H1 (cell line): ENCODE results near the gene DDX41. TPM values are rescaled to one million over a fixed set of nuclear protein-coding genes. Genes with fewer than 3 reads are reported as not detected.

ENCODE experiments used
- CTCF ChIA-PET: fragments of 300-600 bp; sonication (Branson Sonifier 250); formaldehyde crosslinking; loops from one replicate; lab custom pipeline; 2021; ENCODE audit not compliant: partially characterized antibody; lab: Charles Lee
- POLR2A ChIA-PET: fragments of 300-600 bp; sonication (Branson Sonifier 250); formaldehyde crosslinking; loops from one replicate; lab custom pipeline; 2021; ENCODE audit warnings: inconsistent platforms; ENCODE audit not compliant: partially characterized antibody; lab: Charles Lee
- DNase-seq, 2 experiments: peaks; one replicate each; pipeline versions ENCODE4 v3.0.0 to v3.0.0-alpha.2; 2010 to 2022; ENCODE audit warnings: low spot score in 2 of 2, low read depth in 1 of 2, mixed read lengths in 1 of 2
- FAIRE-seq: peaks from 2 replicates; lab custom pipeline; 2011; peaks lifted over from hg19 to GRCh38; lab: Jason Lieb, UNC
- H2AFZ ChIP-seq: 2 replicates; pipeline ENCODE4 v1.8.1; 2012; ENCODE audit warnings: low read length, inconsistent platforms
- H2AK5ac ChIP-seq: 2 replicates; pipeline ENCODE4 v1.6.1; 2013; ENCODE audit warnings: low read depth, low read length
- H2BK120ac ChIP-seq: replicated peaks from 2 replicates; pipeline ENCODE3; 2013; ENCODE audit warnings: low read depth, low read length, inconsistent platforms
- H2BK12ac ChIP-seq: 2 replicates; pipeline ENCODE4 v1.6.1; 2013; ENCODE audit warnings: low read depth, low read length
- H2BK15ac ChIP-seq: 2 replicates; pipeline ENCODE4 v1.6.1; 2013; ENCODE audit warnings: low read length
- H2BK20ac ChIP-seq: 2 replicates; pipeline ENCODE4 v1.6.1; 2013; ENCODE audit warnings: low read length
- H2BK5ac ChIP-seq: 2 replicates; pipeline ENCODE4 v1.6.1; 2013; ENCODE audit warnings: low read depth, low read length
- H3K14ac ChIP-seq: 2 replicates; pipeline ENCODE4 v1.6.1; 2013; ENCODE audit warnings: inconsistent platforms; ENCODE audit not compliant: insufficient read length
- H3K18ac ChIP-seq: 2 replicates; pipeline ENCODE4 v1.6.1; 2013; ENCODE audit warnings: low read length; ENCODE audit errors: extremely low read depth
- H3K23ac ChIP-seq: 2 replicates; pipeline ENCODE4 v1.6.1; 2013; ENCODE audit warnings: inconsistent platforms; ENCODE audit not compliant: insufficient read length
- H3K23me2 ChIP-seq: 2 replicates; pipeline ENCODE4 v1.6.1; 2013; ENCODE audit warnings: low read depth, low read length
- H3K27ac ChIP-seq: 2 replicates; pipeline ENCODE4 v1.6.1; 2011; ENCODE audit warnings: low read depth, low read length, inconsistent platforms
- H3K27me3 ChIP-seq, 4 experiments: replicated peaks in 1 of 4; 1 replicate in 1 of 4; 2 replicates in 3 of 4; pipeline versions ENCODE4 v1.6.1 to v1.8.1; 2011 to 2013; ENCODE audit warnings: low read length in 3 of 4, mild to moderate bottlenecking in 3 of 4, inconsistent platforms in 2 of 4, mixed read lengths in 2 of 4, moderate library complexity in 1 of 4; ENCODE audit not compliant: control insufficient read depth in 3 of 4, insufficient read depth in 3 of 4; ENCODE audit errors: extremely low read depth in 1 of 4
- H3K36me3 ChIP-seq, 4 experiments: 2 replicates each; pipeline versions ENCODE4 v1.6.1 to v1.8.1; 2011 to 2013; ENCODE audit warnings: mild to moderate bottlenecking in 4 of 4, low read length in 3 of 4, moderate library complexity in 2 of 4, control low read depth in 1 of 4, inconsistent platforms in 1 of 4; ENCODE audit not compliant: insufficient read depth in 4 of 4, control insufficient read depth in 2 of 4
- H3K4ac ChIP-seq: replicated peaks from 2 replicates; pipeline ENCODE3; 2013; ENCODE audit warnings: low read length, low read depth, mixed read lengths, inconsistent platforms; ENCODE audit not compliant: insufficient read length
- H3K4me1 ChIP-seq, 4 experiments: replicated peaks in 1 of 4; 1 replicate in 1 of 4; 2 replicates in 3 of 4; pipeline versions ENCODE4 v1.6.1 to v1.8.1; 2011 to 2013; ENCODE audit warnings: low read length in 3 of 4, inconsistent platforms in 2 of 4, mixed read lengths in 1 of 4; ENCODE audit not compliant: insufficient read depth in 4 of 4, control insufficient read depth in 3 of 4
- H3K4me2 ChIP-seq, 2 experiments: 2 replicates each; pipeline versions ENCODE4 v1.6.1 to v1.8.1; 2011 to 2013; ENCODE audit warnings: low read depth in 2 of 2, low read length in 2 of 2, control low read depth in 1 of 2, inconsistent platforms in 1 of 2, mild to moderate bottlenecking in 1 of 2; ENCODE audit not compliant: insufficient read depth in 1 of 2
- H3K4me3 ChIP-seq, 4 experiments: fragments of 200-600, 300-600 bp in 1 of 4; sonication (generic), shearing (Covaris generic), sonication (Bioruptor Twin) in 1 of 4; 2 replicates each; pipeline versions ENCODE4 v1.5.1 to v1.8.1; 2011 to 2016; ENCODE audit warnings: low read length in 4 of 4, low read depth in 3 of 4, control low read depth in 2 of 4, inconsistent platforms in 2 of 4, mild to moderate bottlenecking in 2 of 4, mixed read lengths in 1 of 4, moderate library complexity in 1 of 4; ENCODE audit not compliant: insufficient read depth in 2 of 4; ENCODE audit errors: extremely low read depth in 1 of 4
- H3K56ac ChIP-seq: replicated peaks from 2 replicates; pipeline ENCODE3; 2013; ENCODE audit warnings: low read depth, mild to moderate bottlenecking, mixed read lengths, low read length, inconsistent platforms; ENCODE audit not compliant: insufficient read length
- H3K79me1 ChIP-seq: 2 replicates; pipeline ENCODE4 v1.6.1; 2013; ENCODE audit warnings: low read depth, low read length, control low read depth
- H3K79me2 ChIP-seq, 2 experiments: 2 replicates each; pipeline versions ENCODE4 v1.6.1 to v1.8.1; 2012 to 2013; ENCODE audit warnings: low read length in 2 of 2, mild to moderate bottlenecking in 2 of 2, inconsistent platforms in 1 of 2; ENCODE audit not compliant: insufficient read depth in 2 of 2, control insufficient read depth in 1 of 2
- H3K9ac ChIP-seq, 4 experiments: replicated peaks in 1 of 4; 1 replicate in 1 of 4; 2 replicates in 3 of 4; pipeline versions ENCODE4 v1.6.1 to v1.8.1; 2011 to 2013; ENCODE audit warnings: low read depth in 3 of 4, low read length in 3 of 4, control low read depth in 2 of 4, mild to moderate bottlenecking in 2 of 4, moderate library complexity in 2 of 4, inconsistent platforms in 1 of 4; ENCODE audit errors: extremely low read depth in 1 of 4
- H3K9me3 ChIP-seq, 2 experiments: 2 replicates each; pipeline versions ENCODE4 v1.6.1 to v1.8.1; 2012 to 2013; ENCODE audit warnings: mild to moderate bottlenecking in 2 of 2, moderate library complexity in 2 of 2, control low read depth in 1 of 2, inconsistent platforms in 1 of 2, low read depth in 1 of 2, low read length in 1 of 2, mixed read lengths in 1 of 2; ENCODE audit not compliant: insufficient read depth in 2 of 2
- H4K20me1 ChIP-seq, 2 experiments: replicated peaks in 1 of 2; 2 replicates each; pipeline versions ENCODE3 to v1.8.1; 2011 to 2013; ENCODE audit warnings: inconsistent platforms in 2 of 2, low read length in 2 of 2, mild to moderate bottlenecking in 1 of 2; ENCODE audit not compliant: insufficient read depth in 2 of 2, control insufficient read depth in 1 of 2
- H4K5ac ChIP-seq: 2 replicates; pipeline ENCODE4 v1.6.1; 2013; ENCODE audit warnings: low read length, low read depth, mixed read lengths, inconsistent platforms; ENCODE audit not compliant: insufficient read length
- H4K8ac ChIP-seq: 2 replicates; pipeline ENCODE4 v1.8.0; 2013; ENCODE audit warnings: mild to moderate bottlenecking, moderate library complexity, low read length, inconsistent platforms; ENCODE audit not compliant: insufficient read depth; ENCODE audit errors: extremely low read depth
- H4K91ac ChIP-seq: replicated peaks from 2 replicates; pipeline ENCODE3; 2013; ENCODE audit warnings: low read length, mixed read lengths, inconsistent platforms; ENCODE audit not compliant: insufficient read length
- ATF3 ChIP-seq: IDR thresholded peaks from 2 replicates; pipeline ENCODE4 v1.6.1; 2011; ENCODE audit warnings: low read depth, mild to moderate bottlenecking, low read length; ENCODE audit not compliant: insufficient read depth
- EZH2 ChIP-seq: fragments of 200-600 bp; sonication (generic); IDR thresholded peaks from 2 replicates; pipeline ENCODE4 v1.7.1; 2012; ENCODE audit warnings: low read depth, mild to moderate bottlenecking, moderate library complexity, low read length, inconsistent platforms; ENCODE audit not compliant: severe bottlenecking
- FOSL1 ChIP-seq: IDR thresholded peaks from 2 replicates; pipeline ENCODE4 v1.6.1; 2011; ENCODE audit warnings: mild to moderate bottlenecking, low read depth, low read length, moderate library complexity; ENCODE audit not compliant: insufficient read depth
- PHF8 ChIP-seq: fragments of 200-600 bp; sonication (generic); conservative IDR thresholded peaks from 2 replicates; pipeline ENCODE4 v1.7.1; 2012; ENCODE audit warnings: low read depth, mild to moderate bottlenecking, inconsistent platforms, low read length, moderate library complexity
- RXRA ChIP-seq: IDR thresholded peaks from 2 replicates; pipeline ENCODE4 v1.6.1; 2011; ENCODE audit warnings: low read depth, mild to moderate bottlenecking, low read length, moderate library complexity; ENCODE audit not compliant: insufficient read depth
- SAP30 ChIP-seq: fragments of 300-600 bp; sonication (generic); IDR thresholded peaks from 2 replicates; pipeline ENCODE4 v1.7.1; 2012; ENCODE audit warnings: low read length, moderate library complexity, mild to moderate bottlenecking, inconsistent platforms; ENCODE audit not compliant: insufficient read depth, insufficient replicate concordance
- SRF ChIP-seq: IDR thresholded peaks from 2 replicates; pipeline ENCODE4 v1.6.1; 2011; ENCODE audit warnings: mild to moderate bottlenecking, low read depth, low read length, moderate library complexity
- WGBS, 2 experiments: shearing (Covaris generic) in 1 of 2; methylation state at CpG; one replicate each; pipeline versions ENCODE4 v1.1.6 to v1.1.7; 2013 to 2015; ENCODE audit warnings: low lambda C conversion rate in 2 of 2, mixed read lengths in 2 of 2, inconsistent platforms in 1 of 2, low coverage in 1 of 2, missing lambda C conversion rate in 1 of 2; ENCODE audit not compliant: insufficient replicate concordance in 2 of 2, insufficient coverage in 1 of 2, insufficient read length in 1 of 2; ENCODE audit errors: extremely low coverage in 1 of 2, missing lambda C conversion rate in 1 of 2; 5-methylcytosine and 5-hydroxymethylcytosine counted together
- polyA plus RNA-seq, 7 experiments: library from polyadenylated mRNA; depleted of rRNA in 3 of 7; stranded (reverse) in 5 of 7; unstranded in 2 of 7; fragments of >200 nt in 5 of 7; fragments of 200-250 nt in 2 of 7; gene quantifications; 1 replicate in 5 of 7; 2 replicates in 1 of 7; 4 replicates in 1 of 7; pipeline versions ENCODE4 v1.2.1 to v1.2.3, GENCODE V29; 2011 to 2013; ENCODE audit warnings: missing spikeins in 2 of 7, mixed read lengths in 2 of 7
- total RNA-seq: library from RNA; stranded (reverse); fragmentation: NEBNext Ultra II Directional; extraction: Animal tissue kit (Norgen Biotek cat#: 25700); gene quantifications from 2 replicates; pipeline ENCODE4 v1.2.1, GENCODE V29; 2021

DDX41 gene
- total and polyA plus RNA-seq, 2 of the 8 experiments (the other 6 are each of a cell fraction or from before 2014, with no cell fraction given): 102 to 135 TPM

DNA sequence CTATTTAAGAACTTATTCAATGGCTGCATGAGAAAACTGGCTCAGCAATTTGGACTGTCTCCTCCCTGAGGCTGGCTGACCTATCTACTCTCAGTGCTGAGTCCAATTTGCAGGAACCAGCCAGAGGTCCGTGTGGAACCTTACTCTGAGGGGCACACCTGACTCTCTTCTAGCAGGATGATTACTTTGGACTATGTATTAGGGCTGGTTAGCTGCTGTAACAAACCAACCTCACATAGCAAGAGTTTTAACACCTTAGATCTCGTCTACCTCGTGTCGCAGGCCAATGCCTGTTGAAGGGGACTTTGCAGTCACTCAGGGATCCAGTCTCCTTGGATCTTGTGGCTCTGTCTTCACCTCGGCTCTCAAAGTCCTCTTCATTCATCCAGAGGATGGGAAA is 41.0 kb upstream of the DDX41 start:
- TF ChIP-seq ATF3: no peak
- no peak for TF ChIP-seq PHF8
- no peak for TF ChIP-seq FOSL1
- no peak for TF ChIP-seq EZH2
- no peak for TF ChIP-seq SRF
- TF ChIP-seq SAP30: no peak
- TF ChIP-seq RXRA: no peak
- Histone ChIP-seq H3K9me3 (peaks cover 8 to 12% of the 10 kb centered on the region in 2 experiments), H2BK5ac (no peak overlapping the region), H3K4me2 (no peak overlapping the region), H4K8ac (no peak overlapping the region), H2AFZ (no peak overlapping the region), H3K4me3 (no peak overlapping the region), H3K56ac (no peak overlapping the region), H3K79me2 (peaks cover 2 to 11% of the 10 kb centered on the region in 2 experiments; a peak in 2 of 4 replicates), H3K4me1 (peaks cover 1 to 9% (median 7%) of the 10 kb centered on the region in 4 experiments), H2BK15ac (no peak overlapping the region), H3K79me1 (no peaks in the 10 kb centered on the region), H2BK12ac (no peak overlapping the region), H2BK120ac (no peak overlapping the region), H3K23me2 (peaks cover 6% of the 10 kb centered on the region), H2AK5ac (no peak overlapping the region), H3K23ac (no peak overlapping the region), H3K27ac (no peak overlapping the region), H3K27me3 (no peaks in the 10 kb centered on the region), H3K4ac (no peak overlapping the region), H3K36me3 (no peaks in the 10 kb centered on the region), H3K14ac (no peak overlapping the region), H4K5ac (no peak overlapping the region), H2BK20ac (no peak overlapping the region), H3K18ac (no peak overlapping the region), H4K91ac (no peak overlapping the region), H3K9ac (no peak overlapping the region), H4K20me1 (peaks cover 0 to 5% of the 10 kb centered on the region in 2 experiments)
- no peak for FAIRE-seq
- WGBS, 2 experiments: 91% methylated on average over 5 of the region's 5 CpGs; no CpG with 5 or more reads in 1 of the 2 experiments
- ChIA-PET POLR2A (interaction anchor here (1.0 kb wide), 1 partner anchor 42 kb away, joined by 3 read pairs; the partner anchor contains the start of gene B4GALT7), CTCF (interaction anchor here (0.6 to 1.0 kb wide), 2 partner anchors 35 to 618 kb away, joined by 3 read pairs; no protein-coding TSS in a partner anchor)
- DNase-seq: no peak
